Erythroblast (primary cell): ENCODE data around the gene DOCK8.

Experiments
- GATA1 ChIP-seq: IDR thresholded peaks from 2 replicates; pipeline ENCODE4 v1.6.1; 2011; ENCODE audit warnings: low read depth, mild to moderate bottlenecking, control low read depth, low read length, moderate library complexity
- POLR2A ChIP-seq: IDR thresholded peaks from 2 replicates; pipeline ENCODE4 v1.6.1; 2011; ENCODE audit warnings: mild to moderate bottlenecking, low read length

- TF ChIP-seq POLR2A (no peak), GATA1 (no peak)
Measured at GRCh38 chr9:351916-352315, 137.3 kb downstream of the DOCK8 start.
